Esophagus muscularis mucosa (tissue), 4 donors: ENCODE results near the gene EBF4. TPM values are rescaled to one million over a fixed set of nuclear protein-coding genes. Genes with fewer than 3 reads are reported as not detected.
"Not testable (repeated sequence)": the region's sequence is repeated elsewhere in the genome, so short reads cannot be mapped to it uniquely, and the experiment has no call there.

ENCODE experiments used
- DNase-seq: peaks from one replicate; pipeline ENCODE4 v3.0.0-alpha.2; 2017; ENCODE audit errors: extremely low spot score
- H3K27ac ChIP-seq, 4 donors: fragments of 200-600 bp; sonication (generic); replicated peaks in 1 of 4; 1 replicate in 3 of 4; 2 replicates in 1 of 4; pipeline ENCODE4 v1.5.1; 2016 to 2019; ENCODE audit warnings: mild to moderate bottlenecking in 1 of 4
- H3K27me3 ChIP-seq, 4 donors: fragments of 200-600 bp; sonication (generic); one replicate each; pipeline versions ENCODE4 v1.5.1 to v1.6.0; 2016 to 2019
- H3K36me3 ChIP-seq, 4 donors: fragments of 200-600 bp; sonication (generic); one replicate each; pipeline ENCODE4 v1.5.1; 2016 to 2019
- H3K4me1 ChIP-seq, 4 donors: fragments of 200-600 bp; sonication (generic); one replicate each; pipeline ENCODE4 v1.5.1; 2016 to 2019
- H3K4me3 ChIP-seq, 4 donors: fragments of 200-600 bp; sonication (generic); 1 replicate in 2 of 4; 2 replicates in 2 of 4; pipeline ENCODE4 v1.5.1; 2016 to 2019; ENCODE audit warnings: mild to moderate bottlenecking in 4 of 4, moderate library complexity in 1 of 4
- H3K9me3 ChIP-seq, 4 donors: fragments of 200-600 bp; sonication (generic); 1 replicate in 3 of 4; 2 replicates in 1 of 4; pipeline ENCODE4 v1.5.1; 2016 to 2019
- EP300 ChIP-seq: sonication (generic); formaldehyde crosslinking; IDR thresholded peaks from one replicate; pipeline ENCODE4 v1.6.1; 2017; ENCODE audit warnings: antibody characterized with exemption
- POLR2A ChIP-seq: fragments of 450-650 bp; IDR thresholded peaks from one replicate; pipeline ENCODE4 v1.6.1; 2017; ENCODE audit warnings: antibody characterized with exemption, moderate library complexity, mild to moderate bottlenecking, low read depth
- POLR2AphosphoS5 ChIP-seq, 2 donors: sonication (generic); formaldehyde crosslinking; IDR thresholded peaks; one replicate each; pipeline ENCODE4 v1.6.1; 2017; ENCODE audit warnings: antibody characterized with exemption in 2 of 2
- WGBS: methylation state at CpG from one replicate; pipeline ENCODE4 v1.1.5; 2018; 5-methylcytosine and 5-hydroxymethylcytosine counted together
- intact Hi-C: fragments of 100-400 bp; cut with DNase I; formaldehyde crosslinking; loops from one replicate; pipeline ENCODE4 v1.15.1; 2023
- total RNA-seq, 4 donors: library from RNA; depleted of rRNA; stranded (reverse); fragments of >200 nt; gene quantifications; one replicate each; pipeline versions ENCODE4 v1.1.0 to v1.2.1, GENCODE V29; 2016
- TF ChIP-seq, protein P1 (sequence below), 3 experiments: fragments of 200-600 bp in 2 of 3; fragments of 450-650 bp in 1 of 3; sonication (generic) in 2 of 3; IDR thresholded peaks; one replicate each; pipeline ENCODE4 v1.5.1; 2017 to 2019; ENCODE audit warnings: antibody characterized with exemption in 3 of 3, mild to moderate bottlenecking in 2 of 3, moderate library complexity in 1 of 3

The EBF4 gene
- total RNA-seq, 4 donors from 2014 or later: 23.7 to 46.7 (median 30.1) TPM

DNA sequence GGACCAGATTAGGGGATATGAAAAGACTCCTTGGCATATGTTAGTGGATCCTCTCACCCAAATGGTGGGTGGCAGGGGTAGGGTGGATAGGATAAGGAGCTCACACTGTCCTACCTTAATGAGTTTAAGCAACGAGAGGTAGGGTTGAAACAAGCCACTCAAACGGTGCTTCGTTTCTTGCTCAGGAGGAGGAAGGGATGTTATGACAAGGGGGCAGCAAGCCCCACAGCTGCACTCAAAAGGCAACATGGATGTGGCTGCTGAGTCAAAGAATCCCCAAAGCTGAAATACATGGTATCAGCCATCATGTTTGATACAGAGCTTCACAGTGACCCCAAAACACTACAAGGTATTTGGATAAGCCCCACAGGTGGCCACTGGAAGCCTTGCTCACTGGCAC, 20.1 kb upstream of the EBF4 start:
- WGBS: 79% methylated on average over 3 of the region's 3 CpGs
- H3K27ac ChIP-seq: no peak overlapping the region
- TF ChIP-seq, protein P1, sequence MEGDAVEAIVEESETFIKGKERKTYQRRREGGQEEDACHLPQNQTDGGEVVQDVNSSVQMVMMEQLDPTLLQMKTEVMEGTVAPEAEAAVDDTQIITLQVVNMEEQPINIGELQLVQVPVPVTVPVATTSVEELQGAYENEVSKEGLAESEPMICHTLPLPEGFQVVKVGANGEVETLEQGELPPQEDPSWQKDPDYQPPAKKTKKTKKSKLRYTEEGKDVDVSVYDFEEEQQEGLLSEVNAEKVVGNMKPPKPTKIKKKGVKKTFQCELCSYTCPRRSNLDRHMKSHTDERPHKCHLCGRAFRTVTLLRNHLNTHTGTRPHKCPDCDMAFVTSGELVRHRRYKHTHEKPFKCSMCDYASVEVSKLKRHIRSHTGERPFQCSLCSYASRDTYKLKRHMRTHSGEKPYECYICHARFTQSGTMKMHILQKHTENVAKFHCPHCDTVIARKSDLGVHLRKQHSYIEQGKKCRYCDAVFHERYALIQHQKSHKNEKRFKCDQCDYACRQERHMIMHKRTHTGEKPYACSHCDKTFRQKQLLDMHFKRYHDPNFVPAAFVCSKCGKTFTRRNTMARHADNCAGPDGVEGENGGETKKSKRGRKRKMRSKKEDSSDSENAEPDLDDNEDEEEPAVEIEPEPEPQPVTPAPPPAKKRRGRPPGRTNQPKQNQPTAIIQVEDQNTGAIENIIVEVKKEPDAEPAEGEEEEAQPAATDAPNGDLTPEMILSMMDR (IDR thresholded peaks at IDR 0.05): no peak
- TF ChIP-seq POLR2AphosphoS5 (IDR thresholded peaks at IDR 0.05) (no peak), POLR2A (no peak), EP300 (no peak)
- H3K4me1 ChIP-seq: no peaks in the 10 kb centered on the region
- DNase-seq: no peak
- intact Hi-C loops: no loop called here
- H3K9me3 ChIP-seq: no peaks in the 10 kb centered on the region
- H3K4me3 ChIP-seq: no peak overlapping the region
- no peaks in the 10 kb centered on the region for H3K36me3 ChIP-seq
- H3K27me3 ChIP-seq: no peaks in the 10 kb centered on the region

DNA sequence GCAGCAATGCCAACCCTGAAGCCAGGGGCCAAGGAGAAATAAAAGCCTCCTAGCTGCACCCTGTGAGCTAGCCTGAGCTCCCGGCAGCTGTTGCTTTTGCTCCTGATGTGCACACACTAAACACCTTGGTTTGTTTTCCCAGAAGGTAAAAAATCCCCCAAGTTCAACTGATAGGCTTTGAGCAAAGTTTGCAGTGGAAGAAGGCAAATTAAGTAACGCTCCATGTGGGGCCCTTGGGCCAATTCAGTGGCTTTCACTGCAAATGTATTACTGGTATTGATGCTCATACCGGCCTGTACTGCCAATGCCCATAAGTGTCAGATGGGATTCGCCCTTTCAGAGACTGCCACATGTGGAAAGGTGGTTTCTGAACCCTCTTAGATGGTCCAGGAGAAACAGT, 19.1 kb upstream of the EBF4 start:
- H3K4me3 ChIP-seq: no peak overlapping the region
- TF ChIP-seq EP300: no peak
- TF ChIP-seq POLR2AphosphoS5 (IDR thresholded peaks at IDR 0.05): no peak
- TF ChIP-seq POLR2A: no peak
- TF ChIP-seq, protein P1 (IDR thresholded peaks at IDR 0.05): no peak
- no peaks in the 10 kb centered on the region for H3K9me3 ChIP-seq
- intact Hi-C loops: no loop called here
- DNase-seq: no peak
- H3K27ac ChIP-seq: no peak overlapping the region
- no peaks in the 10 kb centered on the region for H3K27me3 ChIP-seq
- H3K36me3 ChIP-seq: no peaks in the 10 kb centered on the region
- no peaks in the 10 kb centered on the region for H3K4me1 ChIP-seq
- 92% methylated on average over 4 of the region's 4 CpGs for WGBS

DNA sequence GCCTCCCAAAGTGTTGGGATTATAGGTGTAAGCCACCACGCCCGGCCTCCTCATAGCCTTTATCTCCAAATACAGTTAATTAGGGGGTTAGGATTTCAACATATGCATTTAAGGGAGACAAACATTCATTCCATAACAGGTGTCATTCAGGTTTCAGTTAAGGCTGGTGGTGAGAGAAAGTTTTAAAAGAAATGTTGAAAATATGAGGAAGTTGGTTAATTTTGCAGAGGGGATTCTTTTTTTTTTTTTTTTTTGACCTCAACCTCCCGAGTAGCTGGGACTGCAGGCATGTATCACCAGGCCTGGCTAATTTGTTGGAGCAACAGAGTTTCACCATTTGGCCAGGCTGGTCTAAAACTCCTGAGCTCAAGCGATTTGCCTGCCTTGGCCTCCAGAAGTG, 12.5 kb upstream of the EBF4 start:
- DNase-seq: no peak
- no peak overlapping the region for H3K4me3 ChIP-seq
- WGBS: 74% methylated on average over 4 of the region's 4 CpGs
- H3K27ac ChIP-seq: no peak overlapping the region
- no peaks in the 10 kb centered on the region for H3K4me1 ChIP-seq
- TF ChIP-seq POLR2A (no peak), EP300 (no peak), POLR2AphosphoS5 (IDR thresholded peaks at IDR 0.05) (no peak)
- TF ChIP-seq, protein P1 (IDR thresholded peaks at IDR 0.05): no peak
- intact Hi-C loops: no loop called here
- H3K27me3 ChIP-seq: peaks cover 0 to 2% (median 0%) of the 10 kb centered on the region in 4 donors
- no peaks in the 10 kb centered on the region for H3K36me3 ChIP-seq
- H3K9me3 ChIP-seq: no peaks in the 10 kb centered on the region

DNA sequence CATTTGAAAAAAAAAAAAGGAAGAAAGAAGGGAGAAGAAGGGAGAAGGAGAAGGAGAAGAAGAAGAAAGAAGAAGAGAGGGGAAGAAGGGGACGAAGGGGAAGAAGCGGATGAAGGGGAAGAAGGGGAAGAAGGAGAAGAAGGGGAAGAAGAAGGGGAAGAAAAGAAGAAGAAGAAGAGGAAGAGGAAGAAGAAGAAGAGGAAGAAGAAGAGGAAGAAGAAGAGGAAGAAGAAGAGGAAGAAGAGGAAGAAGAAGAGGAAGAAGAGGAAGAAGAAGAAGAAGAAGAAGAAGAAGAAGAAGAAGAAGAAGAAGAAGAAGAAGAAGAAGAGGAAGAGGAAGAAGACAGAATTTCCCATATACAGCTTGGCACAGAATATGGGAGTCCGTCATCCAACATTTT, 10.5 kb upstream of the EBF4 start:
- intact Hi-C loops, H3K27ac ChIP-seq, H3K36me3 ChIP-seq, H3K9me3 ChIP-seq, H3K4me3 ChIP-seq, DNase-seq, H3K4me1 ChIP-seq, H3K27me3 ChIP-seq: not testable (repeated sequence)
- 90% methylated on average over 3 of the region's 3 CpGs for WGBS

DNA sequence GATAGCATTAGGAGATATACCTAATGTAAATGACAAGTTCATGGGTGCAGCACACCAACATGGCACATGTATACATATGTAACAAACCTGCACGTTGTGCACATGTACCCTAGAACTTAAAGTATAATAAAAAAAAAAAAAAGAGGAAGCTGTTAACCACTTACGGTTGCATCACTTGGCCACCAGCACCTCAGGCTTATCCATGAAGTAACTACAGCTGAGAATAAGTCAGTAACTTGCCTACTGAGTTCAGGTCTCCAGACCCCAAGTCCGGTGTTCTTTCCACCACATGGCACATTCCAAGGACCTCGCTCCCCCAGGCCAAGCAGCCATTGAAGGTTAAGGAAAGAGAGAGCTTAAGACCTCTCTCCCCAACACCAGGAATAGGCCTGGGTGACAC, 7.8 kb upstream of the EBF4 start:
- DNase-seq, H3K4me1 ChIP-seq, H3K27ac ChIP-seq, H3K9me3 ChIP-seq, H3K36me3 ChIP-seq, H3K4me3 ChIP-seq, H3K27me3 ChIP-seq, intact Hi-C loops: not testable (repeated sequence)
- WGBS: 83% methylated on average over 4 of the region's 4 CpGs

DNA sequence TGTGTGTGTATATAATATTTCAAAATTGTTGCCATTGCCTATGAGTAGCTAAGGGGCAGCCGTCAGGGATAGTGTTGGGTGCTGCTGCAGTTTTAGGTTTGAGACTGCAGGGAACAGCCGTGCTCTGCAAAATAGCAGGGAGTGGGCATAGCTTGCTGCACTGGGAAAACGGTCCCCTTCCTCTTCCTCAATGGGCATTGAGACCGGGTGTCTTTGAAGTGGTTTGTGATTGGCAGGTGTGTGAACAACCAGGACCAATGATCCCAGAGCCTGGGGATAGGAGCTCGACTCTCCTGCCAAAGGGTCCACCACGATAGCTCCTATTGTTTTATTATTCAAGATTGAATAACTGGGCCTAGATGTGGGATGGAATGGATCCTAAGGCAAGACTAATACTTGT, 5.1 kb upstream of the EBF4 start:
- H3K36me3 ChIP-seq: peaks cover 0 to 4% (median 0%) of the 10 kb centered on the region in 4 donors
- H3K27ac ChIP-seq: no peak overlapping the region
- intact Hi-C loops: no loop called here
- H3K9me3 ChIP-seq: no peaks in the 10 kb centered on the region
- peaks cover 0 to 8% (median 0%) of the 10 kb centered on the region in 4 donors for H3K27me3 ChIP-seq
- TF ChIP-seq, protein P1 (IDR thresholded peaks at IDR 0.05): no peak
- TF ChIP-seq POLR2A (no peak), POLR2AphosphoS5 (IDR thresholded peaks at IDR 0.05) (no peak), EP300 (no peak)
- no peak overlapping the region for H3K4me3 ChIP-seq
- no peak for DNase-seq
- WGBS: 61% methylated on average over 6 of the region's 6 CpGs
- H3K4me1 ChIP-seq: peaks cover 0 to 15% (median 15%) of the 10 kb centered on the region in 4 donors
